Upper lobe of right lung (tissue), 1 donor: ENCODE results near the gene ZDHHC6. TPM values are rescaled to one million over a fixed set of nuclear protein-coding genes. Genes with fewer than 3 reads are reported as not detected.

ENCODE experiments used
- ATAC-seq: fragments of 200-7000 bp; cut with Tn5 transposase; one replicate; pipeline ENCODE4 v1.9.1; 2020; ENCODE audit warnings: mild to moderate bottlenecking, moderate library complexity
- DNase-seq: peaks from one replicate; pipeline ENCODE4 v3.0.0-alpha.2; 2020
- H3K27ac ChIP-seq: fragments of 200-600 bp; one replicate; pipeline ENCODE4 v1.8.0; 2022
- H3K27me3 ChIP-seq: fragments of 200-600 bp; one replicate; pipeline ENCODE4 v1.8.0; 2022; ENCODE audit warnings: mild to moderate bottlenecking
- H3K36me3 ChIP-seq: fragments of 200-600 bp; one replicate; pipeline ENCODE4 v1.8.0; 2022
- H3K4me1 ChIP-seq: fragments of 200-600 bp; one replicate; pipeline ENCODE4 v1.8.0; 2022
- H3K4me3 ChIP-seq: fragments of 200-600 bp; one replicate; pipeline ENCODE4 v1.8.0; 2022; ENCODE audit warnings: mild to moderate bottlenecking
- H3K9me3 ChIP-seq: fragments of 200-600 bp; one replicate; pipeline ENCODE4 v1.8.0; 2022
- intact Hi-C: fragments of 100-400 bp; cut with DNase I; formaldehyde crosslinking; loops from one replicate; pipeline ENCODE4 v1.11.0; 2022
- total RNA-seq: library from RNA; stranded (reverse); fragmentation: NEBNext Ultra II Directional; extraction: Animal tissue kit (Norgen Biotek cat#: 25700); gene quantifications from one replicate; pipeline ENCODE4 v1.2.1, GENCODE V29; 2021
- TF ChIP-seq, protein P1 (sequence below): fragments of 200-600 bp; IDR thresholded peaks from one replicate; pipeline ENCODE4 v1.8.0; 2022; ENCODE audit warnings: antibody characterized with exemption
- donor health status: DM: no; HTN: yes; CAD: no; lungs with severe emphysema.

ZDHHC6 gene
- total RNA-seq, 1 donor from 2014 or later = 34.9 TPM

- no peak for DNase-seq
- H3K27ac ChIP-seq = no peak overlapping the region
- no peaks in the 10 kb centered on the region for H3K9me3 ChIP-seq
- H3K27me3 ChIP-seq = no peaks in the 10 kb centered on the region
- TF ChIP-seq, protein P1, sequence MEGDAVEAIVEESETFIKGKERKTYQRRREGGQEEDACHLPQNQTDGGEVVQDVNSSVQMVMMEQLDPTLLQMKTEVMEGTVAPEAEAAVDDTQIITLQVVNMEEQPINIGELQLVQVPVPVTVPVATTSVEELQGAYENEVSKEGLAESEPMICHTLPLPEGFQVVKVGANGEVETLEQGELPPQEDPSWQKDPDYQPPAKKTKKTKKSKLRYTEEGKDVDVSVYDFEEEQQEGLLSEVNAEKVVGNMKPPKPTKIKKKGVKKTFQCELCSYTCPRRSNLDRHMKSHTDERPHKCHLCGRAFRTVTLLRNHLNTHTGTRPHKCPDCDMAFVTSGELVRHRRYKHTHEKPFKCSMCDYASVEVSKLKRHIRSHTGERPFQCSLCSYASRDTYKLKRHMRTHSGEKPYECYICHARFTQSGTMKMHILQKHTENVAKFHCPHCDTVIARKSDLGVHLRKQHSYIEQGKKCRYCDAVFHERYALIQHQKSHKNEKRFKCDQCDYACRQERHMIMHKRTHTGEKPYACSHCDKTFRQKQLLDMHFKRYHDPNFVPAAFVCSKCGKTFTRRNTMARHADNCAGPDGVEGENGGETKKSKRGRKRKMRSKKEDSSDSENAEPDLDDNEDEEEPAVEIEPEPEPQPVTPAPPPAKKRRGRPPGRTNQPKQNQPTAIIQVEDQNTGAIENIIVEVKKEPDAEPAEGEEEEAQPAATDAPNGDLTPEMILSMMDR = no peak
- ATAC-seq = no peak
- intact Hi-C loops = no loop called here
- no peaks in the 10 kb centered on the region for H3K36me3 ChIP-seq
- peaks cover 11% of the 10 kb centered on the region for H3K4me1 ChIP-seq
- no peak overlapping the region for H3K4me3 ChIP-seq
Observed at GRCh38 chr10:112382515-112383235, 64.0 kb downstream of the ZDHHC6 start.

Other genes with a start within 250 kb of the ZDHHC6 start
- not detected for gene TECTB, start 163.5 kb downstream of the ZDHHC6 start, total RNA-seq
- gene ACSL5, start 72.8 kb downstream of the ZDHHC6 start, total RNA-seq = 79.1 TPM
- 29.7 TPM for gene VTI1A, start 301 bp upstream of the ZDHHC6 start, total RNA-seq